HUES6 (cell line): ENCODE measurements around the gene RGS12.

ENCODE experiments used
- H3K27ac ChIP-seq: 2 replicates; pipeline ENCODE4 v1.7.0; 2013; ENCODE audit warnings: low read depth, mild to moderate bottlenecking, low read length, inconsistent platforms
- H3K27me3 ChIP-seq: 2 replicates; pipeline ENCODE4 v1.6.1; 2013; ENCODE audit warnings: low read length; ENCODE audit not compliant: control insufficient read depth, insufficient read depth
- H3K36me3 ChIP-seq: 2 replicates; pipeline ENCODE4 v1.6.1; 2013; ENCODE audit warnings: low read length; ENCODE audit not compliant: control insufficient read depth, insufficient read depth
- H3K4me1 ChIP-seq: 2 replicates; pipeline ENCODE4 v1.6.1; 2013; ENCODE audit warnings: low read length; ENCODE audit not compliant: control insufficient read depth, insufficient read depth
- H3K4me3 ChIP-seq: 2 replicates; pipeline ENCODE4 v1.5.1; 2013; ENCODE audit warnings: low read depth, low read length
- H3K9ac ChIP-seq: one replicate; pipeline ENCODE4 v1.6.1; 2013; ENCODE audit warnings: mild to moderate bottlenecking, low read length
- H3K9me3 ChIP-seq: 2 replicates; pipeline ENCODE4 v1.6.1; 2013; ENCODE audit warnings: low read depth, low read length; ENCODE audit not compliant: control insufficient read depth, insufficient read depth

RGS12 gene

DNA sequence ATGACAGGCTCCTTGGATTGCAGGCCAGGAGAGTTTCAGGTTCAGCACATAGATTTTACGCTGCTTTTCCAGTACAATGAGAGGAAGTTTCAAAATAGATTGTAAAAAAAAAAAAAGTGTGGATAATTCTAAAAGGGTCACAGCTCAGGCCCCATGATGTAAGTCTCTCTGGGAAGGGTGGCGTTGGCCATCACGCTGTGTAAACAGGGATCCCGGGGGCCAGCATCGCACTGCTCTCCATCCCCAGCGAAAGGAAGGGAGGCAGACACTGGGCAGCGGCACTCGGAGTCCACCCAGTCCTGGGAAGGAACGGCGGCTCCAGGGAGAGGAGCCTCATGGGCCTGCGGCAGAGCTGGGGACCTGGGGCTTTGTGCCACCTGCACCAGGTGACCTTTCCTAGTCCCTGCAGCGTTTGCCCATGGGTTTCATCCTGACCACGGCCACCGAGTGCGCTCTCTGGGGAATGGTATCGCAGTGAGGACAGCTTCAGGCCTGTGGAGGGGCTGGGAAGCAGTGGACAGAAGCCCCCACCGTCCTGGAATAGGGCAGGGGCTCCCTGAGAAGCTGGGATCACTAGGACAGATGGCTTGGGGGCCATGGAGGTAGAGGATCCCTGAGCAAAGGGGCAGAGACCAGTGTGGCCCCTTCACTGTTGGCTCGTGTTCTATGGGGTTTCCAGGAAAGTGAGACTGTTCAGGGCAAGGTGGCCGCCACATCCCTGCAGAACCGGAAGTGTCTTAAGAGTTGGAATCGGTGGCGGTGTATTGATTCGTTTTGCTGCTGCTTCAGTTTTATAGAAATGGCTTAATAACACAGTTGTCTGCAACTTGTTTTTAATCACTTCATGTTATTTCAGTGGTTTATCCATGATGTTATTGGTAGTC lies 38.9 kb downstream of the RGS12 start:
- H3K9ac ChIP-seq = no peak overlapping the region
- H3K9me3 ChIP-seq = no peaks in the 10 kb centered on the region
- no peak overlapping the region for H3K27ac ChIP-seq
- H3K4me3 ChIP-seq = no peak overlapping the region
- no peaks in the 10 kb centered on the region for H3K27me3 ChIP-seq
- H3K4me1 ChIP-seq = no peaks in the 10 kb centered on the region
- H3K36me3 ChIP-seq = no peaks in the 10 kb centered on the region

DNA sequence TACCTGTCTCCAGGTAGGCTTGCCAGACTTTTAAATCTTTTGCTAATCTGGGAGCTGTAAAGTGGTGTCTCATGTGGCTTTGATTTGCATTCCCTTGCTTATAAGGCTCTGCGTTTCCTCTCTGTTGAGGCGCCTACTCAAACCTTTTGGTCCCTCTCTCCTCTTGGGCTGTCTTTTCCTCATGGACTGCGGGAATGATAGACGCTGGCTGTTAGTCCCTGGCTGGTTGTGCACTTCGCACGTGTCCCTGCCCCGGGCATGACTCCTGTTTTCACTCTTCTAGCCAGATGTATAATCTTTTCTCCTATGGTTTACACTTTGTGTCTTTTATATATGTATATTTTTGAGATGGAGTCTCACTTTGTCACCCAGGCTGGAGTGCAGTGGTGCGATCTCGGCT lies 39.7 kb downstream of the RGS12 start:
- Histone ChIP-seq H3K4me1 (no peaks in the 10 kb centered on the region), H3K27me3 (no peaks in the 10 kb centered on the region), H3K9ac (no peak overlapping the region), H3K9me3 (no peaks in the 10 kb centered on the region), H3K4me3 (no peak overlapping the region), H3K27ac (no peak overlapping the region), H3K36me3 (no peaks in the 10 kb centered on the region)

DNA sequence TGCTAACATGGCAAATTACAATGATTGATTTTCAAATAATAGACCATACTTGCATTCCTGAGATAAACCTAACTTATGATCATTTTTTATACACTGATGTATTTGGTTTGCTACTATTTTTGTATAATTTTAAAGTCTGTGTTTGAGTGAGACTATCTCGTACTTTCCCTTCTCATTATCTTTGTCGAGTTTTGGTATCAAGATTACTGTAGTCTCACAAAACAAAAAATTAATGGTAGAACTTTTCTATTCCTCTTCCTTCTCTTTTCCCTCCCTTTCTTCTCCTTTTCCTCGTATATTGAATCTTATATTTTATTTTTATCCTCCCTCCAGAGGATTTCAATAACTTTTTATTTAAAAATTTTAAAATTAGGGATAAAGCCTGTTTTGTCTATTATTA lies 41.5 kb downstream of the RGS12 start:
- no peak overlapping the region for H3K4me3 ChIP-seq
- no peaks in the 10 kb centered on the region for H3K36me3 ChIP-seq
- H3K27ac ChIP-seq = no peak overlapping the region
- H3K9ac ChIP-seq = no peak overlapping the region
- H3K27me3 ChIP-seq = no peaks in the 10 kb centered on the region
- H3K4me1 ChIP-seq = no peaks in the 10 kb centered on the region
- no peaks in the 10 kb centered on the region for H3K9me3 ChIP-seq

DNA sequence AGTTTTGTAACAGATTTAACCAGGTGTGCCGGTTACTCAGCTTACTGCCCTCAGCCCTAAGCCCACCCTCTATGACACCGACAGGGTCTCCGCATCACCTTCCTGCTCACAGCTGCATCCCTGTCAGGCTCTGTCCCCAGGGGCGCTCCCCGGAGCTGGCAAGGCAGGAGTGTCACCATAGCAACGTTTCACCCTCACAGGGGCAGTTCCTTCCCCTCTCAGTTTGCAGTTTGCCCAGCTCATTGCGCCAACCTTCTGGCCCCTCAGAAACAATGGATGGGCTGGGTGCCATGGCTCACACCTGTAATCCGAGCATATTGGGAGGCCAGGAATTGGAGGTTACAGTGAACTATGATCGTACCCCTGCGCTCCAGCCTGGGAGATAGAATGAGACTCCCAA lies 42.6 kb downstream of the RGS12 start:
- Histone ChIP-seq H3K36me3 (no peaks in the 10 kb centered on the region), H3K9ac (no peak overlapping the region), H3K4me3 (no peak overlapping the region), H3K27me3 (no peaks in the 10 kb centered on the region), H3K4me1 (no peaks in the 10 kb centered on the region), H3K9me3 (no peaks in the 10 kb centered on the region), H3K27ac (no peak overlapping the region)

- no peaks in the 10 kb centered on the region for H3K36me3 ChIP-seq
- no peaks in the 10 kb centered on the region for H3K27me3 ChIP-seq
- no peak overlapping the region for H3K9ac ChIP-seq
- H3K4me1 ChIP-seq = no peaks in the 10 kb centered on the region
- H3K9me3 ChIP-seq = no peaks in the 10 kb centered on the region
- no peak overlapping the region for H3K4me3 ChIP-seq
- no peak overlapping the region for H3K27ac ChIP-seq
Observed at GRCh38 chr4:3335982-3336381, 43.2 kb downstream of the RGS12 start.

DNA sequence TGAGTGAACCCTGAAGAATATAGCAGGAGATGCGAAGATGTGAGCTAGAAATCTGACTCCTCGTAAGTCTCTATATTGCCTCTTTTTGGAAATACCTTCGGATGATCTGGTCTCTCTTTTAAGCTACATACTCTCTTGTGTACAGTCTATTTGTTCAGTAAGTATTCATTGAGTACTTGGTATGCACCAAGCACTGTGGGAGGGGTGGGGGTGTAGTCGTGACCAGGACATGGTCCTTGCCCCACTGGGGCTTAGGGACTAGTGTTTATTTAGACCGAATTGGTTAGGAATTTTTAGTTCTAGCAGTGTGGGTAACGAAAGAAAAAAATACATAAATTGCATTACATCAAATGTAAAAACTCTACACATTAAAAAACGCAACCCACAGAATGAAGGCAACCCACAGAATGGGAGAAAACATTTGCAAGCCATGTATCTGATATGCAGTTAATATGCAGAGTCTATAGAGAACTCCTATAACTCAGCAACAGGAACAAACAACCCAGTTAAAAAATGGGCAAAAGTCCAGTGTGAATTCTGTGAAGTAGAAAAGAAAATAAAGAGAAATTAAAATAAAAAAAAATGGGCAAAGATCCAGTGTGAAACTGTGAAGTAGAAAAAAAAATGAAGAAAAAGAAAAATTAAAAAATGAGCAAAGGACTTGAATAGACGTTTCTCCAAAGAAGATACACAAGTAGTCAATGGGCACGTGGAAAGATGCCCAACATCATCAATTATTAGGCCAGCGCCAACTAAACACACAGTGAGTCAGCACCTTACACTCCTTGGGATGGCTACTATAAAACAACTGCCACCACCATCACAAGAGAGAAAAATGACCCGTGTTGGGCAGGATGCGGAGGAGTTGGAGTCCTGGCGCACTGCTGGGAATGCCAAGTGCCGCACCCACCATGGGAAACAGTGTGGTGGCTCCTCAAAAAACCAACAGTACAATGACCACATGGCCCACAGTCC lies 43.8 kb downstream of the RGS12 start:
- no peaks in the 10 kb centered on the region for H3K9me3 ChIP-seq
- no peaks in the 10 kb centered on the region for H3K4me1 ChIP-seq
- H3K4me3 ChIP-seq = no peak overlapping the region
- no peaks in the 10 kb centered on the region for H3K27me3 ChIP-seq
- no peaks in the 10 kb centered on the region for H3K36me3 ChIP-seq
- no peak overlapping the region for H3K27ac ChIP-seq
- H3K9ac ChIP-seq = no peak overlapping the region

- Histone ChIP-seq H3K27ac (no peak overlapping the region), H3K36me3 (no peaks in the 10 kb centered on the region), H3K4me1 (peaks cover 5% of the 10 kb centered on the region; the same call in 1 of the 2 replicates), H3K9me3 (no peaks in the 10 kb centered on the region), H3K27me3 (no peaks in the 10 kb centered on the region), H3K4me3 (no peak overlapping the region), H3K9ac (no peak overlapping the region)
Observed at GRCh38 chr4:3337357-3337732, 44.5 kb downstream of the RGS12 start.

DNA sequence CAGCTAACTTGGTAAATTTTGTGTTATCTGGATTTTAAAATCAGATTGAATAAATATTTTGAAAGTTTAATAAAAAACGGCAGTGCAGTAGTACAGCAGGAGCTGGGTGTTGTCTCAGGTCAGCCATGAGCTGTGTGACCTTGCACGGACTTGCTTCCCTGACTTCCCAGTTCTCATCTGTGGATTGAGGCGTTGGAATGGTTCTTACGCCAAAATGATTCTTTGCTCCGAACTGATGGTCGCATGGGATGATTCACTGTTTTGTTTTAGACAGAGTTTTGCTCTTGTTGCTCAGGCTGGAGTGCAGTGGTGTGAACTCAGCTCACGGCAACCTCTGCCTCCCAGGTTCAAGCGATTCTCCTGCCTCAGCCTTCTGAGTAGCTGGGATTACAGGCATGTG lies 45.0 kb downstream of the RGS12 start:
- Histone ChIP-seq H3K36me3 (no peaks in the 10 kb centered on the region), H3K4me1 (peaks cover 5% of the 10 kb centered on the region; the same call in 1 of the 2 replicates), H3K9me3 (no peaks in the 10 kb centered on the region), H3K4me3 (no peak overlapping the region), H3K27me3 (no peaks in the 10 kb centered on the region), H3K27ac (no peak overlapping the region), H3K9ac (no peak overlapping the region)

- Histone ChIP-seq H3K4me3 (no peak overlapping the region), H3K4me1 (peaks cover 5% of the 10 kb centered on the region; the same call in 1 of the 2 replicates), H3K9me3 (no peaks in the 10 kb centered on the region), H3K27me3 (no peaks in the 10 kb centered on the region), H3K27ac (no peak overlapping the region), H3K36me3 (no peaks in the 10 kb centered on the region), H3K9ac (no peak overlapping the region)
Observed at GRCh38 chr4:3338321-3338838, 45.6 kb downstream of the RGS12 start.

GRCh38 chr4:3338976-3339531 lies 46.2 kb downstream of the RGS12 start:
- Histone ChIP-seq H3K9me3 (no peaks in the 10 kb centered on the region), H3K27ac (no peak overlapping the region), H3K36me3 (no peaks in the 10 kb centered on the region), H3K9ac (no peak overlapping the region), H3K4me3 (no peak overlapping the region), H3K4me1 (peaks cover 5% of the 10 kb centered on the region; the same call in 1 of the 2 replicates), H3K27me3 (no peaks in the 10 kb centered on the region)
